DMS79 treated with DMSO at 0.1 percent for 48 hours (cell line): ENCODE data around the gene TAS2R8.
"Not testable (repeated sequence)": the region's sequence is repeated elsewhere in the genome, so short reads cannot be mapped to it uniquely, and the experiment has no call there.

Experiments used
- DNase-seq: peaks from one replicate; lab custom pipeline; 2025; lab: John Stamatoyannopoulos, UW

Gene TAS2R8

GRCh38 chr12:10807186-10807585 is at the start of gene TAS2R8:
TAS2R8 (minus strand) TSS chr12:10807286; CDS start chr12:10806980, 306 bp downstream.
- no peak for DNase-seq

GRCh38 chr12:10855807-10856206 is 48.7 kb upstream of the TAS2R8 start:
- no peak for DNase-seq

- no peak for DNase-seq
Observed at GRCh38 chr12:10853776-10854175, 46.7 kb upstream of the TAS2R8 start.

GRCh38 chr12:10851243-10851858 is 44.3 kb upstream of the TAS2R8 start:
- DNase-seq: no peak

- DNase-seq: no peak
Observed at GRCh38 chr12:10849425-10849878, 42.4 kb upstream of the TAS2R8 start, which contains the start of gene PRR4. PRR4 (minus strand) TSS chr12:10849475; CDS start chr12:10849437, 38 bp downstream.

GRCh38 chr12:10847744-10848143 is 40.7 kb upstream of the TAS2R8 start:
- DNase-seq: no peak

- no peak for DNase-seq
Observed at GRCh38 chr12:10842862-10843261, 35.8 kb upstream of the TAS2R8 start.

GRCh38 chr12:10838461-10838860 is 31.4 kb upstream of the TAS2R8 start:
- no peak for DNase-seq

GRCh38 chr12:10829994-10830393 is 22.9 kb upstream of the TAS2R8 start:
- no peak for DNase-seq

GRCh38 chr12:10826258-10826657 is 19.2 kb upstream of the TAS2R8 start, which contains the start of gene TAS2R10:
TAS2R10 (minus strand) TSS chr12:10826358; CDS start chr12:10826269, 89 bp downstream.
- no peak for DNase-seq

GRCh38 chr12:10824957-10825356 is 17.9 kb upstream of the TAS2R8 start:
- no peak for DNase-seq

GRCh38 chr12:10811883-10812536 is 4.9 kb upstream of the TAS2R8 start:
- DNase-seq: no peak

- no peak for DNase-seq
Observed at GRCh38 chr12:10810068-10810467, 3.0 kb upstream of the TAS2R8 start, which contains the start of gene TAS2R9. TAS2R9 (minus strand) TSS chr12:10810168; CDS start chr12:10810075, 93 bp downstream.

GRCh38 chr12:10802587-10802986 is 4.5 kb downstream of the TAS2R8 start, which contains the start of gene TAS2R7:
TAS2R7 (minus strand) TSS chr12:10802627; CDS start chr12:10802570, 57 bp downstream.
- DNase-seq: no peak

GRCh38 chr12:10801741-10802140 is 5.3 kb downstream of the TAS2R8 start:
- no peak for DNase-seq

GRCh38 chr12:10794222-10794621 is 12.9 kb downstream of the TAS2R8 start:
- no peak for DNase-seq

GRCh38 chr12:10791769-10792168 is 15.3 kb downstream of the TAS2R8 start:
- DNase-seq: not testable (repeated sequence)

- no peak for DNase-seq
Observed at GRCh38 chr12:10783252-10783651, 23.8 kb downstream of the TAS2R8 start.

GRCh38 chr12:10779103-10779502 is 28.0 kb downstream of the TAS2R8 start:
- no peak for DNase-seq

GRCh38 chr12:10771132-10771733 is 35.9 kb downstream of the TAS2R8 start:
- peak; percentile 38 for DNase-seq

- DNase-seq: no peak
Observed at GRCh38 chr12:10759657-10760056, 47.4 kb downstream of the TAS2R8 start.

GRCh38 chr12:10756194-10756593 is 50.9 kb downstream of the TAS2R8 start:
- no peak for DNase-seq
